Measurements from ENCODE around the gene CHMP2B.

CHMP2B gene

DNA sequence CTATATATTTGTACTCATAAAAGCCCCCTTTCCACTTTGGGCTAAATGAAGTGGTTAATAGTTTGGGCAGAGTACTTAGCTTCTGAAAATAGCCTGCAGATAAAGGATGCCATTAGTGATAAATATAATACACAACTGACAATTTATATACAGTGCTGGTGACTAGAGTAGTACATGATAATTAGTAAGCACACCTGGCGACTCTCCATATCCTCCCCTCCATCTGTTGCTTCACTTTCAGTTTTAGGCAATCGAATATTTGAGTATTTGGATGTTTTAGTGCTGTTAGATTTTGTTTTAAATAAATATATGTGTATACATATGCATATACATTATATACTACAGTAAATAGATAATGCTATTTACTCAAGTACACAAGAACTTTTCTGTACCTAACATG is 35.9 kb upstream of the CHMP2B start:
- no peak for DNase-seq
- Histone ChIP-seq H3K4me1 (no peaks in the 10 kb centered on the region), H3K36me3 (no peaks in the 10 kb centered on the region), H3K27me3 (no peaks in the 10 kb centered on the region), H3K9me3 (no peaks in the 10 kb centered on the region), H3K4me3 (ENCODE audit: low read depth, low read length) (no peak overlapping the region)
- TF ChIP-seq, protein P1, sequence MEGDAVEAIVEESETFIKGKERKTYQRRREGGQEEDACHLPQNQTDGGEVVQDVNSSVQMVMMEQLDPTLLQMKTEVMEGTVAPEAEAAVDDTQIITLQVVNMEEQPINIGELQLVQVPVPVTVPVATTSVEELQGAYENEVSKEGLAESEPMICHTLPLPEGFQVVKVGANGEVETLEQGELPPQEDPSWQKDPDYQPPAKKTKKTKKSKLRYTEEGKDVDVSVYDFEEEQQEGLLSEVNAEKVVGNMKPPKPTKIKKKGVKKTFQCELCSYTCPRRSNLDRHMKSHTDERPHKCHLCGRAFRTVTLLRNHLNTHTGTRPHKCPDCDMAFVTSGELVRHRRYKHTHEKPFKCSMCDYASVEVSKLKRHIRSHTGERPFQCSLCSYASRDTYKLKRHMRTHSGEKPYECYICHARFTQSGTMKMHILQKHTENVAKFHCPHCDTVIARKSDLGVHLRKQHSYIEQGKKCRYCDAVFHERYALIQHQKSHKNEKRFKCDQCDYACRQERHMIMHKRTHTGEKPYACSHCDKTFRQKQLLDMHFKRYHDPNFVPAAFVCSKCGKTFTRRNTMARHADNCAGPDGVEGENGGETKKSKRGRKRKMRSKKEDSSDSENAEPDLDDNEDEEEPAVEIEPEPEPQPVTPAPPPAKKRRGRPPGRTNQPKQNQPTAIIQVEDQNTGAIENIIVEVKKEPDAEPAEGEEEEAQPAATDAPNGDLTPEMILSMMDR (IDR thresholded peaks at IDR 0.05; ENCODE audit: low read depth, low read length): no peak

DNA sequence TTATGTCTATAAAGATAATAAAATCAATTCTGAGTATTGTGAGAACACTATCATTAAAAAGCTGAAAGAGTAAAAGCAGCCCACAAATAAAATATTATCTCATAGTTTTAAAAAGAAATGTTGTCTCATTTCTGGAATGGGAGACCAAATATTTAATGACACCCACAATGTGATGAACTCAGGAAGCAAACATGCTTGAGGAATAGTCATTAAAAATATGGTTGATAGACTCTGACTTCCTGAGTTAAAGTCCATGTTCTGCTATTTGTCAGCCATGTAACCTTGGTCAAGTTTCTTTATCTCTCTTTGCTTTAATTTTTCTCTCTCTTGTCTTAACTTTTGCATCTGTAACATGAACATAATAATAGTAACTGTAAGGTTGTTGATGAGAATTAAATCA is 35.5 kb upstream of the CHMP2B start:
- DNase-seq: no peak
- H3K9me3 ChIP-seq: no peaks in the 10 kb centered on the region
- H3K27me3 ChIP-seq: no peaks in the 10 kb centered on the region
- no peaks in the 10 kb centered on the region for H3K36me3 ChIP-seq
- TF ChIP-seq, protein P1 (IDR thresholded peaks at IDR 0.05; ENCODE audit: low read depth, low read length): no peak
- H3K4me3 ChIP-seq (ENCODE audit: low read depth, low read length): no peak overlapping the region
- H3K4me1 ChIP-seq: no peaks in the 10 kb centered on the region

DNA sequence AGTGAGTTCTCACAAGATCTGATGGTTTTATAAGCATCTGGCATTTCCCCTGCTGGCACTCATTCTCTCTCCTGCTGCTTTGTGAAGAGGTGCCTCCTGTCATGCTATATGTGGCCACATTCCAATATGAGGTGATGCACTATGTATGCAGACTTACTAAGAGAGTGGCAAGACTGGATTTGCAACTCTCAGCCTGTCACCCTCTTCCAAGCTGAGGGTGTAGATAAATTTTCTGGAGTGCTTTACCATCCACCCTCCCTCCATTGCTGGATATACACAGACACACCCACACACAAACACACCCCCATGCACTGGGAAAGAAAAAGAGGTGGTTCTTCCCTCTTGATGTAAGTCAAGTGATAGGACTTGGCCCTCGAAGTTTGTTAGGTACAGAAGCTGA is 30.2 kb upstream of the CHMP2B start:
- TF ChIP-seq, protein P1 (IDR thresholded peaks at IDR 0.05; ENCODE audit: low read depth, low read length): no peak
- Histone ChIP-seq H3K4me3 (ENCODE audit: low read depth, low read length) (no peak overlapping the region), H3K27me3 (no peaks in the 10 kb centered on the region), H3K9me3 (no peaks in the 10 kb centered on the region), H3K4me1 (no peaks in the 10 kb centered on the region), H3K36me3 (no peaks in the 10 kb centered on the region)
- no peak for DNase-seq

DNA sequence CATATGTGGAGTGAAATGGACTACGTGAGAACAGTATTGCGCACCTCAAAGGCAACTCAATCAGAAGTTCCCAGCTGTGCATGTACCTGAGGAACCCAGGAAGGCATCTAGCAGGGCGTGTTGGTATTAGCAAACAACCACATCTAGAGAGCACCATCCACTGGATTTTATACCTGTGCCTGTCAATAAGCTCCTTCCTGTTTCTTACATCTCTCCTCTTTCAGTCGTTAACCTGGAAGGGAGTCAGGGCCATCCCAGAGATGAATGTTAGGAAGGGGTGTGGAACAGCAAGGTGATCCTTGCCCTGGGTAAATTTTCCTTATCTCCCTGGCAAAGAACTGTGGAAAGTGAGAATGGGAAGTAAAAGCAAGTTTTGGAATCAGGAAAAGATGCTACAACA is 29.6 kb upstream of the CHMP2B start:
- no peak for DNase-seq
- Histone ChIP-seq H3K9me3 (no peaks in the 10 kb centered on the region), H3K36me3 (no peaks in the 10 kb centered on the region), H3K4me1 (no peaks in the 10 kb centered on the region), H3K27me3 (peaks cover 2% of the 10 kb centered on the region; the same call in 1 of the 2 replicates), H3K4me3 (ENCODE audit: low read depth, low read length) (no peak overlapping the region)
- TF ChIP-seq, protein P1 (IDR thresholded peaks at IDR 0.05; ENCODE audit: low read depth, low read length): no peak

DNA sequence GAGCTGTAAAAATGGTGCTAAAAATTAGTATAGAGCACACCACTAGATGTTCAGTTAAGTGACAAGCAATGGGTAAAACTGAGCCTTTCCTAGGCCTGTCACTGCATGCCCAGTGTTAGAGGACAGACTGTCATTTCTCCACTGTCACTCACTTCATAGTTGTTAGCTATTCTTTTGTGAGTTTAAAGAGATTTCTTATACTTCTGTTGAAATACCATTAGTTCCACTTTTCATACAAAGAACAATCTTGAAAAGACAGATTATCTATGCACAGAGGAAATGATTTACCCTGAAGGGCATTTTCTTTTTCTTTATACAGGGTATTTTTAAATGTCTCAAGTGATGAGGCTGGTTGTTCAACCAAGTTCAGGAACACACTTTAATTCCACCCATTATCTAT is 28.3 kb upstream of the CHMP2B start:
- TF ChIP-seq, protein P1 (IDR thresholded peaks at IDR 0.05; ENCODE audit: low read depth, low read length): no peak
- Histone ChIP-seq H3K4me1 (no peaks in the 10 kb centered on the region), H3K36me3 (no peaks in the 10 kb centered on the region), H3K27me3 (peaks cover 4% of the 10 kb centered on the region; the same call in 1 of the 2 replicates), H3K4me3 (ENCODE audit: low read depth, low read length) (no peak overlapping the region), H3K9me3 (no peaks in the 10 kb centered on the region)
- DNase-seq: no peak

DNA sequence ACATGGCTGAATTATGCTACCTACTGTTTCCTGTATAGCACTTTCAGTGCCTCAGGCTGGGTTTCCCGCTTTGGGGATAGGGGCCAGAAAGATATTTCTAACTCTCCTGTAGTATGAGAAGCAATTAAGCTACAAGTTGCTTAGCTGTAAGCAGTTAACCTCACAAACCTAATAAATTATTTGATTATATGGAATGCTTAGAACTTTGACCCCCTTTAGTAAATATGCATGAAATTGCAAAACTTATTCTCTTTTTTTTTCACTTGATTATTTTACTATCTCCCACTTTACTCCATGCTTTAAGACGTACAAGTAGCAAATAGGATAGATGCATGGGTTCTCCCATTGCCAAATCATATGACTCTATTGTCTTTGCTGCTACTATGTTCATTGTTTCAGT is 27.5 kb upstream of the CHMP2B start:
- TF ChIP-seq, protein P1 (IDR thresholded peaks at IDR 0.05; ENCODE audit: low read depth, low read length): no peak
- Histone ChIP-seq H3K4me1 (no peaks in the 10 kb centered on the region), H3K9me3 (no peaks in the 10 kb centered on the region)

More for the DNA sequence above, 27.5 kb upstream of the CHMP2B start:
- Histone ChIP-seq H3K27me3 (peaks cover 4% of the 10 kb centered on the region; the same call in 1 of the 2 replicates), H3K4me3 (ENCODE audit: low read depth, low read length) (no peak overlapping the region), H3K36me3 (no peaks in the 10 kb centered on the region)
- no peak for DNase-seq

All from BE2C (cell line).